ENCODE results near the gene TMEM132D. TPM values are rescaled to one million over a fixed set of nuclear protein-coding genes. Genes with fewer than 3 reads are reported as not detected.

Gene TMEM132D
- polyA plus RNA-seq, 1 experiment: 0.02 TPM

- no peak for DNase-seq (ENCODE audit: low read depth)
- H3K36me3 ChIP-seq (ENCODE audit: control insufficient read depth, insufficient read depth, low read length): no peaks in the 10 kb centered on the region
- H3K27me3 ChIP-seq (ENCODE audit: control insufficient read depth, insufficient read depth, low read length): no peaks in the 10 kb centered on the region
- H3K4me3 ChIP-seq (ENCODE audit: low read depth, low read length): no peak overlapping the region
- ChIA-PET CTCF (no interaction called here), POLR2A (no interaction called here)
- TF ChIP-seq CTCF (IDR thresholded peaks at IDR 0.05; ENCODE audit: insufficient read depth, low read depth, low read length): no peak
Observed at GRCh38 chr12:129928643-129929042, 24.8 kb upstream of the TMEM132D start.

GRCh38 chr12:129927316-129927900 is 23.6 kb upstream of the TMEM132D start:
- POLR2A ChIA-PET: no interaction called here
- DNase-seq (ENCODE audit: low read depth): no peak

GRCh38 chr12:129911428-129912049 is 7.7 kb upstream of the TMEM132D start:
- DNase-seq (ENCODE audit: low read depth): no peak
- H3K27me3 ChIP-seq (ENCODE audit: control insufficient read depth, insufficient read depth, low read length): no peaks in the 10 kb centered on the region
- ChIA-PET POLR2A (no interaction called here), CTCF (no interaction called here)
- no peak for TF ChIP-seq CTCF (IDR thresholded peaks at IDR 0.05; ENCODE audit: insufficient read depth, low read depth, low read length)
- no peaks in the 10 kb centered on the region for H3K36me3 ChIP-seq (ENCODE audit: control insufficient read depth, insufficient read depth, low read length)
- no peak overlapping the region for H3K4me3 ChIP-seq (ENCODE audit: low read depth, low read length)

More at GRCh38 chr12:129927316-129927900, 23.6 kb upstream of the TMEM132D start:
- CTCF ChIA-PET: no interaction called here
- no peak for TF ChIP-seq CTCF (IDR thresholded peaks at IDR 0.05; ENCODE audit: insufficient read depth, low read depth, low read length)
- H3K27me3 ChIP-seq (ENCODE audit: control insufficient read depth, insufficient read depth, low read length): no peaks in the 10 kb centered on the region
- H3K36me3 ChIP-seq (ENCODE audit: control insufficient read depth, insufficient read depth, low read length): no peaks in the 10 kb centered on the region
- no peak overlapping the region for H3K4me3 ChIP-seq (ENCODE audit: low read depth, low read length)

GRCh38 chr12:129909051-129910020 is 5.5 kb upstream of the TMEM132D start:
- TF ChIP-seq CTCF (IDR thresholded peaks at IDR 0.05; ENCODE audit: insufficient read depth, low read depth, low read length): no peak
- Histone ChIP-seq H3K4me3 (ENCODE audit: low read depth, low read length) (no peak overlapping the region), H3K36me3 (ENCODE audit: control insufficient read depth, insufficient read depth, low read length) (no peaks in the 10 kb centered on the region), H3K27me3 (ENCODE audit: control insufficient read depth, insufficient read depth, low read length) (no peaks in the 10 kb centered on the region)
- ChIA-PET POLR2A (no interaction called here), CTCF (no interaction called here)
- DNase-seq (ENCODE audit: low read depth): no peak
